GM12878 (cell line): ENCODE data around the gene CSF3R. TPM values are rescaled to one million over a fixed set of nuclear protein-coding genes. Genes with fewer than 3 reads are reported as not detected.

Experiments
- ATAC-seq: fragments of 200-7000 bp; cut with Tn5 transposase; 3 replicates; pipeline ENCODE4 v1.9.1; 2020; ENCODE audit warnings: mild to moderate bottlenecking, moderate library complexity
- BruUV-seq: library from RNA; stranded (reverse); fragments of 400-500 nt; replicated peaks from 2 replicates; lab custom pipeline; 2021; lab: Mats Ljungman, UMichigan
- CTCF ChIA-PET: fragments of 300-600 bp; sonication (Branson Sonifier 250); formaldehyde crosslinking; extraction: SDS; loops from one replicate; lab custom pipeline; 2021; ENCODE audit warnings: inconsistent platforms; lab: Yijun Ruan, JAX
- POLR2A ChIA-PET: fragments of 350-600 bp; formaldehyde crosslinking; extraction: SDS; loops from one replicate; lab custom pipeline; 2021; ENCODE audit warnings: inconsistent platforms; lab: Charles Lee
- RAD21 ChIA-PET: fragments of 300-600 bp; sonication (Branson Sonifier 250); formaldehyde crosslinking; loops from one replicate; lab custom pipeline; 2023; ENCODE audit warnings: antibody characterized with exemption; ENCODE audit not compliant: unreplicated experiment; lab: Charles Lee
- SMC1A ChIA-PET: fragments of 300-600 bp; sonication (Branson Sonifier 250); formaldehyde crosslinking; loops from one replicate; lab custom pipeline; 2023; ENCODE audit not compliant: unreplicated experiment, uncharacterized antibody; lab: Charles Lee
- DNase-seq: peaks from one replicate; pipeline ENCODE4 v3.0.0-alpha.2; 2011; ENCODE audit warnings: low read depth, low spot score
- FAIRE-seq: peaks from 3 replicates; lab custom pipeline; 2011; peaks lifted over from hg19 to GRCh38; lab: Jason Lieb, UNC
- H2AFZ ChIP-seq: 2 replicates; pipeline ENCODE4 v1.6.0; 2011; ENCODE audit warnings: low read depth, low read length, control low read depth; ENCODE audit not compliant: control insufficient read depth
- H3K27ac ChIP-seq: 2 replicates; pipeline ENCODE4 v1.5.1; 2011; ENCODE audit warnings: control low read depth; ENCODE audit not compliant: control insufficient read depth, insufficient read depth
- H3K27me3 ChIP-seq, 2 experiments: replicated peaks in 1 of 2; 2 replicates each; pipeline versions ENCODE4 v1.6.0 to v1.6.1; 2011; ENCODE audit warnings: low read length in 1 of 2; ENCODE audit not compliant: control insufficient read depth in 2 of 2, insufficient read depth in 2 of 2
- H3K36me3 ChIP-seq, 2 experiments: 2 replicates each; pipeline ENCODE4 v1.5.1; 2011; ENCODE audit warnings: low read length in 1 of 2; ENCODE audit not compliant: control insufficient read depth in 2 of 2, insufficient read depth in 2 of 2
- H3K4me1 ChIP-seq: 2 replicates; pipeline ENCODE4 v1.6.1; 2011; ENCODE audit warnings: mild to moderate bottlenecking, low read length, moderate library complexity, mixed read lengths; ENCODE audit not compliant: control insufficient read depth, insufficient read depth
- H3K4me2 ChIP-seq: 2 replicates; pipeline ENCODE4 v1.6.0; 2011; ENCODE audit warnings: control low read depth; ENCODE audit not compliant: control insufficient read depth, insufficient read depth
- H3K4me3 ChIP-seq: fragments of 200-600 bp; sonication (generic); 2 replicates; pipeline ENCODE4 v1.5.1; 2016
- H3K79me2 ChIP-seq: 2 replicates; pipeline ENCODE4 v1.6.0; 2011; ENCODE audit warnings: low read length; ENCODE audit not compliant: control insufficient read depth, insufficient read depth
- H3K9ac ChIP-seq: 2 replicates; pipeline ENCODE4 v1.8.0; 2011; ENCODE audit warnings: low read length, control low read depth, mixed read lengths; ENCODE audit not compliant: control insufficient read depth, insufficient read depth
- H3K9me3 ChIP-seq: replicated peaks from 3 replicates; pipeline ENCODE4 v1.5.1; 2011; ENCODE audit warnings: mild to moderate bottlenecking, low read length; ENCODE audit not compliant: control insufficient read depth, insufficient read depth
- H4K20me1 ChIP-seq: 2 replicates; pipeline ENCODE4 v1.6.0; 2011; ENCODE audit not compliant: control insufficient read depth, insufficient read depth
- CBX5 ChIP-seq: sonication (generic); IDR thresholded peaks from 2 replicates; pipeline ENCODE4 v1.6.1; 2016; ENCODE audit warnings: low read depth, moderate library complexity, mild to moderate bottlenecking, inconsistent platforms
- JUNB ChIP-seq: IDR thresholded peaks from 2 replicates; pipeline ENCODE4 v1.6.1; 2016; ENCODE audit warnings: antibody characterized with exemption, mild to moderate bottlenecking
- MEF2A ChIP-seq: IDR thresholded peaks from 2 replicates; pipeline ENCODE4 v1.6.1; 2011; ENCODE audit warnings: low read depth, mild to moderate bottlenecking, low read length, moderate library complexity; ENCODE audit not compliant: insufficient read depth
- NRF1 ChIP-seq: conservative IDR thresholded peaks from 2 replicates; pipeline ENCODE4 v1.6.1; 2011; ENCODE audit warnings: mild to moderate bottlenecking, low read depth, low read length, improper control_type of control experiment
- PML ChIP-seq: IDR thresholded peaks from 2 replicates; pipeline ENCODE4 v1.6.1; 2012; ENCODE audit warnings: low read length, inconsistent platforms
- RB1 ChIP-seq: fragments of 450-650 bp; formaldehyde crosslinking; IDR thresholded peaks from 2 replicates; pipeline ENCODE4 v1.6.1; 2017; ENCODE audit warnings: mild to moderate bottlenecking, borderline replicate concordance
- RUNX3 ChIP-seq: IDR thresholded peaks from 2 replicates; pipeline ENCODE4 v1.6.1; 2012; ENCODE audit warnings: low read length, inconsistent platforms
- WGBS: methylation state at CpG from one replicate; pipeline ENCODE4 v1.1.6; 2016; ENCODE audit warnings: low lambda C conversion rate; ENCODE audit not compliant: insufficient replicate concordance, insufficient coverage; ENCODE audit errors: missing lambda C conversion rate; 5-methylcytosine and 5-hydroxymethylcytosine counted together
- in situ Hi-C: fragments of 300-500 bp; cut with MboI; formaldehyde crosslinking; loops from 9 replicates; pipeline ENCODE4 v1.14.3; 2018; ENCODE audit warnings: mixed read lengths
- intact Hi-C: fragments of 100-400 bp; cut with micrococcal nuclease; formaldehyde crosslinking; loops from one replicate; pipeline ENCODE4 v1.14.2; 2022; ENCODE audit not compliant: unreplicated experiment
- polyA plus RNA-seq, 11 experiments: library from polyadenylated mRNA; depleted of rRNA in 4 of 11; unstranded in 6 of 11; stranded (reverse) in 5 of 11; fragments of >200 nt; fragmentation: Nextera tagmentation in 4 of 11; fragmentation: Illumina TruSeq in 1 of 11; extraction: Ambion mirVana in 4 of 11; extraction: Trizol in 1 of 11; gene quantifications; 1 replicate in 1 of 11; 2 replicates in 10 of 11; pipeline versions ENCODE4 v1.2.1 to v1.2.3, GENCODE V29; 2011 to 2016; ENCODE audit warnings: inconsistent platforms in 2 of 11, missing spikeins in 2 of 11, low read depth in 1 of 11
- total RNA-seq, 4 experiments: library from RNA; depleted of rRNA in 3 of 4; stranded (reverse); fragments of >200 nt in 3 of 4; fragmentation: Illumina TruSeq in 1 of 4; extraction: Trizol in 1 of 4; gene quantifications; 2 replicates each; pipeline versions ENCODE4 v1.2.1 to v1.2.3, GENCODE V29; 2013 to 2021
- TF ChIP-seq, protein P1 (sequence below): fragments of 450-650 bp; IDR thresholded peaks from 2 replicates; pipeline ENCODE4 v1.6.1; 2016; ENCODE audit warnings: mild to moderate bottlenecking, moderate library complexity, borderline replicate concordance

Gene CSF3R
- total and polyA plus RNA-seq, 10 of the 15 experiments (the other 5 are each of a cell fraction or from before 2014, with no cell fraction given): 0.13 TPM; not detected in 9

DNA sequence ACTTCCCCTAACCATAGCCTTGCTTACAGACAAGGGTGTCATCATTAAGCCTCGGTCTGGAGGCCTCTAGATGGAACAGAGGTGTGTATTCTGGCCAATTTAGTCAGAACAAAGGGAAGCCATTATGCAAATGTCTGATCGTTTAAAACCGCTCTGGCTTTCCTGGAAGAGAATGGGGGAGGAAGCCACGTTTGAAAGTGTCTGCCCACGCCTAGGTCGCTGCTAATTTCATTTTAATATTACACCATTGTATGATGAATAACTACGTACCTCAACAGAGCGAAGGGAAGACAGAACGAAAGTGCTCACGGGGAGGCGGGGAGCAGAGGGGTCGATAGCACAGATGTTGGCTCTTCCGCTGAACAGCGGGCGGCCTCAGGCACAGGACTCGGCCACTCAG, 41.1 kb upstream of the CSF3R start:
- Histone ChIP-seq H3K79me2 (no peaks in the 10 kb centered on the region), H3K9me3 (no peaks in the 10 kb centered on the region), H3K36me3 (no peaks in the 10 kb centered on the region), H3K27me3 (no peaks in the 10 kb centered on the region), H3K4me3 (no peak overlapping the region), H3K4me2 (no peak overlapping the region), H3K9ac (no peak overlapping the region), H2AFZ (no peak overlapping the region), H3K27ac (no peak overlapping the region), H4K20me1 (no peaks in the 10 kb centered on the region), H3K4me1 (no peaks in the 10 kb centered on the region)
- TF ChIP-seq MEF2A (no peak), RB1 (no peak), PML (no peak), JUNB (no peak), RUNX3 (no peak), CBX5 (no peak), NRF1 (no peak)
- TF ChIP-seq, protein P1, sequence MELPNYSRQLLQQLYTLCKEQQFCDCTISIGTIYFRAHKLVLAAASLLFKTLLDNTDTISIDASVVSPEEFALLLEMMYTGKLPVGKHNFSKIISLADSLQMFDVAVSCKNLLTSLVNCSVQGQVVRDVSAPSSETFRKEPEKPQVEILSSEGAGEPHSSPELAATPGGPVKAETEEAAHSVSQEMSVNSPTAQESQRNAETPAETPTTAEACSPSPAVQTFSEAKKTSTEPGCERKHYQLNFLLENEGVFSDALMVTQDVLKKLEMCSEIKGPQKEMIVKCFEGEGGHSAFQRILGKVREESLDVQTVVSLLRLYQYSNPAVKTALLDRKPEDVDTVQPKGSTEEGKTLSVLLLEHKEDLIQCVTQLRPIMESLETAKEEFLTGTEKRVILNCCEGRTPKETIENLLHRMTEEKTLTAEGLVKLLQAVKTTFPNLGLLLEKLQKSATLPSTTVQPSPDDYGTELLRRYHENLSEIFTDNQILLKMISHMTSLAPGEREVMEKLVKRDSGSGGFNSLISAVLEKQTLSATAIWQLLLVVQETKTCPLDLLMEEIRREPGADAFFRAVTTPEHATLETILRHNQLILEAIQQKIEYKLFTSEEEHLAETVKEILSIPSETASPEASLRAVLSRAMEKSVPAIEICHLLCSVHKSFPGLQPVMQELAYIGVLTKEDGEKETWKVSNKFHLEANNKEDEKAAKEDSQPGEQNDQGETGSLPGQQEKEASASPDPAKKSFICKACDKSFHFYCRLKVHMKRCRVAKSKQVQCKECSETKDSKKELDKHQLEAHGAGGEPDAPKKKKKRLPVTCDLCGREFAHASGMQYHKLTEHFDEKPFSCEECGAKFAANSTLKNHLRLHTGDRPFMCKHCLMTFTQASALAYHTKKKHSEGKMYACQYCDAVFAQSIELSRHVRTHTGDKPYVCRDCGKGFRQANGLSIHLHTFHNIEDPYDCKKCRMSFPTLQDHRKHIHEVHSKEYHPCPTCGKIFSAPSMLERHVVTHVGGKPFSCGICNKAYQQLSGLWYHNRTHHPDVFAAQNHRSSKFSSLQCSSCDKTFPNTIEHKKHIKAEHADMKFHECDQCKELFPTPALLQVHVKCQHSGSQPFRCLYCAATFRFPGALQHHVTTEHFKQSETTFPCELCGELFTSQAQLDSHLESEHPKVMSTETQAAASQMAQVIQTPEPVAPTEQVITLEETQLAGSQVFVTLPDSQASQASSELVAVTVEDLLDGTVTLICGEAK: no peak
- intact Hi-C loops (no loop called here), in situ Hi-C loops (no loop called here)
- SMC1A ChIA-PET: no interaction called here
- ATAC-seq (no peak), FAIRE-seq (no peak), DNase-seq (no peak)
- RAD21 ChIA-PET: no interaction called here
- WGBS: 32% methylated on average over 16 of the region's 16 CpGs
- no TSS peak for BruUV-seq
- POLR2A ChIA-PET: no interaction called here
- CTCF ChIA-PET: no interaction called here
